HL-60/S4 (cell line): ENCODE results near the gene RASSF10.

Experiments used
- in situ Hi-C: fragments of 300-500 bp; cut with MboI; formaldehyde crosslinking; loops from 2 replicates; pipeline ENCODE4 v1.14.3; 2022; ENCODE audit warnings: low sequenced_read_pairs

The RASSF10 gene

GRCh38 chr11:12991426-12991825, 17.7 kb upstream of the RASSF10 start:
- in situ Hi-C loops, result no loop called here

DNA sequence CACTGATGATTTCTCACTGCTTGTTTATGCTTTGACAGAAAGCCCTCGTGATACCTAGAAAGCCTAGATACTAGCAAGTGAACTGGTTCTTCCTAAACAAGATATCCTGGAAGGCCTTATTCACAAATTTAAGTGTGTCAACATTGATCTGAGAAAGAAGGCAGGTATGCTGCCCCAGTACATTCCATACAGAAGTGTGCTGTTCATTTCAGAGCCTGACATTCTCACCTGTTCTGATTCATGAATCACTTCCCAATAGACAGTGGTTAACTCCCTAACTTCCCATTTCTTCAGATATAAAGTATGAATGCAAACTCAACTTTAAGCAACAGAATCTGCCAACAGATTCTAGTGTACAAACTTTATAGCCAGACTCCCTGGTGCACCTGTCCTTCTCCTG, 15.5 kb upstream of the RASSF10 start:
- in situ Hi-C loops, result no loop called here

GRCh38 chr11:12994476-12994875, 14.6 kb upstream of the RASSF10 start:
- in situ Hi-C loops, result no loop called here

GRCh38 chr11:12995188-12995587, 13.9 kb upstream of the RASSF10 start:
- in situ Hi-C loops, result no loop called here

- in situ Hi-C loops, result no loop called here
Observed at GRCh38 chr11:12995823-12996222, 13.3 kb upstream of the RASSF10 start.

GRCh38 chr11:12997168-12997567, 11.9 kb upstream of the RASSF10 start:
- in situ Hi-C loops, result no loop called here

- in situ Hi-C loops, result no loop called here
Observed at GRCh38 chr11:12998336-12998735, 10.8 kb upstream of the RASSF10 start.

- in situ Hi-C loops, result no loop called here
Observed at GRCh38 chr11:12999597-12999996, 9.5 kb upstream of the RASSF10 start.

DNA sequence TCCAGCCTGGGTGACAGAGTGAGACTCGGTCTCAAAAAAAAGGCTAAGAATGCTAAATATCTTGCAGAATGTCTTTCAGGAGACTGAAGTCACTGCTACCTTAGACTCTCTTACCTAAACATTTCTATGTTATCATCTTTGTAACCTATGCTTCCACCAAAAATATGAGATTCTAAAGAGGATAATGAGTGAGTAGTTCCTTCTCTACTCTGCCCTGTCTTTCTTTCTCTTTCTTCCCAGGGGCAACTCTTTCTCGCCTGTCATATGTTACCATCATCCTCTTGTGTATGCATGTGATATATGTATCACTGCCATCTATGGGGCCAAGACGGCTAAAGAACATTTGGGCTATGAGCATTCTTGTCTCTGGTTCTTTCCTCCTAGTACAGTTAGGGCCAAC, 9.0 kb upstream of the RASSF10 start:
- in situ Hi-C loops, result no loop called here

DNA sequence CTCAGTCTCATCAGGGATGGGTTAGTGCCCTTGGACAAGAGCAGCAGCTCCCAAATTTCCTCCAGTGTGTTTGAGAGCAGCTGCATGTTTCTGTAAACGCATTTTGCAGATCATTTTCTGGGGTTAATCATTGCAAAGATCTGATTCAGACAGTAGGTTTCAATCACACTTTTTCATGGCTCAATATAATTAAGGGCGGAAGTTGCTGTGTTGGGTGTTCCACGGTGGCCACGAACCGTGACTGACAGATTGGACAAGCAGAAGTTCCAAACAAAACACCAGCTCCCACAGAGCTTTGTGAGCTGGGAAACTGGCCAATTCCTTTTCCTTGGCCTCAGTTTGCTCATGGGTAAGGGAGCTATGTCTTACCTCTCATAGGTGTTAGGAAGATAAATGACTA, 8.4 kb upstream of the RASSF10 start:
- in situ Hi-C loops, result no loop called here

- in situ Hi-C loops, result no loop called here
Observed at GRCh38 chr11:13003736-13004493, 5.2 kb upstream of the RASSF10 start.

DNA sequence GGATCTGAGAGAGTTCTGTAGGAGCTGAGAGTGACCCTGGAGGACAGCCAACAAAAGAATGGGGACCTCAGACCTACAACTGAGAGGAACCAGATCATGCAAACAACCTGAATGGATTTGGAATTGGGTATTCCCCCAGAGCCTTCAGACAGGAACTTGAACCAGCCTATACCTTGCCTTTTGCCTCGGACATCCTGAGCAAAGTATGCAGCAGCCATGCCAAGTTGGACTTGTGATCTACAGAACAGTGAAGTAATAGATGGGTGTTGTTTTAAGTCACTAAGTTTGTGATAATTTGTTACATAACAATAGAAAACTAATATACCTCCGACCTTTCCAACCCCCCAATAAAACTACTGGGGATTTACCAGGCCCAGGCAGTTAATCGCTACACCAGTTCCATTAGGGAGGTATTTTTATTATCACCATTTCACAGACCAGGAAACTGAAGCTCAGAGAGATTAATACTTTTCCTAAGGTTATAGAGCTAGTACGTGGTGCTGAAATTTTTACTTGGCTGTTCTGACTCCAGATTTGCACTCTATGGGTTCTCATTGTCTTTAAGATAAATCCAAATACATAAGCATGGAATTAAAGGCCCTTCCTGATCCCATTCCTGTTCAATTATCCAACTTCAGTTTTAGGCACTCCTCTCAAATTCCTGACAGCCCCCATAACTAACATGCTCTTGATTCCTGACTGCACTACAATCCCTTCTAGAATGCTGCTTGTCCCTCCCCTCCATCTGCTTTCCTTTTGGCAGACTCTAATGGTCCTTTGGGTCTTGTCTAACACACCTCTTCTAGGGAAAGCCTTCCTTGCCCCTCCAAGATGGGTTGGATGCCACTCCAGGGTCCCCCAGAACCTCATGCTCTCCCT, 1.7 kb upstream of the RASSF10 start:
- in situ Hi-C loops, result no loop called here

- in situ Hi-C loops, result no loop called here
Observed at GRCh38 chr11:13008061-13008435, 1.1 kb upstream of the RASSF10 start.

DNA sequence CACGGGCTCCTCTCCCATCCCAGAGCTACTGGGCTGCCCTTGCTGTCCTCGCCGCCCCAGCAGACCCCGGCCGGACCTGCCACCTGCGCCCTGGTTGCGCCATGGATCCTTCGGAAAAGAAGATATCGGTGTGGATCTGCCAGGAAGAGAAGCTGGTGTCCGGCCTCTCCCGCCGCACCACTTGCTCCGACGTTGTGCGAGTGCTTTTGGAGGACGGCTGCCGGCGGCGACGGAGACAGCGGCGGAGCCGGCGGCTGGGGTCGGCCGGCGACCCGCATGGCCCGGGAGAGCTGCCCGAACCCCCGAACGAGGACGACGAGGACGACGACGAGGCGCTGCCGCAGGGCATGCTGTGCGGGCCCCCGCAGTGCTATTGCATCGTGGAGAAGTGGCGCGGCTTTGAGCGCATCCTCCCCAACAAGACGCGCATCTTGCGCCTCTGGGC, 382 bp downstream of the RASSF10 start:
- in situ Hi-C loops, result no loop called here

DNA sequence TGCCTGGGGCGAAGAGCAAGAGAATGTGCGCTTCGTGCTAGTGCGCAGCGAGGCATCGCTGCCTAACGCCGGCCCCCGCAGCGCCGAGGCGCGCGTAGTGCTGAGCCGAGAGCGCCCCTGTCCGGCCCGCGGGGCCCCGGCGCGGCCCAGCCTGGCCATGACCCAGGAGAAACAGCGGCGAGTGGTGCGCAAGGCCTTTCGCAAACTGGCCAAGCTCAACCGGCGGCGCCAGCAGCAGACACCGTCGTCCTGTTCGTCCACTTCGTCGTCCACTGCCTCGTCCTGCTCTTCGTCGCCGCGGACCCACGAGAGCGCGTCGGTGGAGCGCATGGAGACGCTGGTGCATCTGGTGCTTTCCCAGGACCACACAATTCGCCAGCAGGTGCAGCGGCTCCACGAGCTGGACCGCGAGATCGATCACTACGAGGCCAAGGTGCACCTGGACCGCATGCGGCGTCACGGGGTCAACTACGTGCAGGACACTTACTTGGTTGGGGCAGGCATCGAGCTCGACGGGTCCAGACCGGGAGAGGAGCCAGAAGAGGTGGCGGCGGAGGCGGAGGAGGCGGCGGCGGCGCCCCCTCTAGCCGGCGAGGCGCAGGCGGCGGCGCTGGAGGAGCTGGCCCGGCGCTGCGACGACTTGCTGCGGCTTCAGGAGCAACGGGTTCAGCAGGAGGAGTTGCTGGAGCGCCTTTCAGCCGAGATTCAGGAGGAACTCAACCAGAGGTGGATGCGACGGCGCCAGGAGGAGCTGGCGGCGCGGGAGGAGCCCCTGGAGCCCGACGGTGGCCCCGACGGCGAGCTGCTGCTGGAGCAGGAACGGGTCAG, 1.0 kb downstream of the RASSF10 start:
- in situ Hi-C loops, result no loop called here

DNA sequence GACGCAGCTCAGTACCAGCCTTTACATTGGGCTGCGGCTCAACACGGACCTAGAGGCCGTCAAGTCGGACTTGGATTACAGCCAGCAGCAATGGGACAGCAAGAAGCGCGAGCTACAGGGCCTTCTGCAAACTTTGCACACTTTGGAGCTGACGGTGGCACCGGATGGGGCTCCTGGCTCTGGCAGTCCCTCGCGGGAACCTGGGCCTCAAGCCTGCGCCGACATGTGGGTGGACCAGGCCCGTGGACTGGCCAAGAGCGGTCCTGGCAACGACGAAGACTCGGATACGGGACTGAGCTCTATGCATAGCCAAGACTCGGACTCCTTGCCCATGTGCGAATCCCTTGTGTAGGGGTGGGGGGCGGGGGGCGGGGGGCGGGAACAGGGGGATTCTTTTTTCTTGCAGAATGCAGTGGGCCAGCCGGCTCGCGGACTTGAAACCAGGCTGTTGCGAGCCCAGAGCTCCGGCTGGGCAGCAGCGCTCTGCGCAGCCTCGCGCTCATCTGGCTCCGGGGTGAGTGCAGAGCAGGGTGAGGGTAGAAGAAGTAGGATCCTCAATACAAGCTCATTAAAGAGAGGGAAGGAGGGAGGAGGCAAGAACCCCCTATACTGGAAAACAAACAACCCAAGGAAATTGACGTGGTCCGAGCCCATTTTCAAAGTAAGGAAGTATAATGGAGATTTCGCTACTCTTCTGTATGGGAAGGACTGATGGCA, 1.8 kb downstream of the RASSF10 start:
- in situ Hi-C loops, result no loop called here

- in situ Hi-C loops, result no loop called here
Observed at GRCh38 chr11:13011466-13012055, 2.4 kb downstream of the RASSF10 start.

DNA sequence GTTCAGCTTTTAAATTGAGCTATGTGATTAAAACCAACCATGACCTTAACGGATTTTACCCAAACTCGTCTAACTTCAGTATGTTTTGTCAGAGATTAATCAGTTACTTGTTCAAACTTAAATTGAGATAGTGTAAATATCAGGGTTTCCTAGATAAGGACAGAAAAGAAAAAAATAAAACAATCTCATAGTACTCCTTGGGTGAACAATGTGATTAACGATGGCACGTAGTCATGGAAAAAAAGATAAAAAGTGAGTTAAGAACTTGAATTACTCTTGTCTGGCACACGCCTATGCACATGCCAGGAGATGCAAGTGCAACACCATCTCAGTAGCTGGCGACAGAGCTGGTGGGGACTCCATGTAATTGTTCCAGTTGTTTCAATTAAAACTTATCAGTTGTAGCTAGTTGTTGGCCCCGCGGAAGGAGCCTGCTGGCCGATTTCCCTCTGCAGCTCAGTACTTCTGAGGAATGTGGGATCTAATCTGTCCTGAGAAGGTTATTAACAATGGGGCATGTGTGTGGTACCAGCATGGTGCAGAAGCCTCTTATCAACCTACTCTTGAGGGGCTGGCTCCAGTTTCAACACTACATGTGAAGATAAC, 3.0 kb downstream of the RASSF10 start:
- in situ Hi-C loops, result no loop called here

DNA sequence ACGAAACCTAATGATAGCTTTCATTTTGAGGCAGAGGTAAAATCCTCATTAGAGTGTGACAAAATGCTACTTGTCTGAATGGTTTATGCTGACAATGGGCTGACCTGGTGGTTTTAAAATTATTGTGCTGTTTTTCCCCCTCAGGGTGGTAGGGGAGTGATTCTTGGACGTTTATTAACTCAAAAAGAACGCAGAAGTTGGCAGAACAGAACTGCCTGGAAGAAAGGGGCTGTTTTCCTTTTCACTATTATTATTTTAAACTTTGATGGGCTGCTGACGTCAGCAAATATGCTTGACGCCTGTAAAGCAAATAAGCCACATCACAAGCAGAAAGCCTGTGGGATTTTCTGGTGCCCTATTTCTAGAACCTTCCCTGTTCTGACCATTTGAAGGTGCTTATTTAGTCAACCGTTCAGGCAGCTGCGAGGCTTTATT, 4.0 kb downstream of the RASSF10 start:
- in situ Hi-C loops, result no loop called here

DNA sequence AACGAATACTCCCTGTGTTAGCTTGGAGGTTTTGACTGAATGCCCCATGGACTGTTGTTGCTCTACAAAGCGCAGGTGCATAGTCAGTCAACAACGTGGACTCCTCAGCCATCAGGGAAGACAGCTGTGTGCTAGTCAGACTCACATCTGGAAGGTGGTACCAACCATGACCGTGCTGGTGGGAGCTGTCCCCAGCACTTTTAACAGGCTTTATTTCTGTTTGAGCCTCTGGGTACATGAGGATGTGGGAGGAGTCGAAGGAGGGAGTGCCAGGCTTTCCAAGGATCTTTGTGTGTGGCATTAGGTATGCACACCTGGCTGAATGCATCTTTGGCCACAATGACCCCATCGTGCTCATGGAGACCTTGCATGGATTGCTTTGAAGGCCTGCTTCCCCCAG, 6.6 kb downstream of the RASSF10 start:
- in situ Hi-C loops, result no loop called here
